ENCODE results near the gene ARHGEF39.

Gene ARHGEF39

GRCh38 chr9:35664531-35665470 lies at the start of gene ARHGEF39:
Gene ARHGEF39, minus strand, starts transcription at chr9:35665195. Its CDS starts 26 bp downstream, at chr9:35665169.
- peak; percentile 62 for DNase-seq

GRCh38 chr9:35714123-35714522 lies 49.1 kb upstream of the ARHGEF39 start:
- DNase-seq: no peak

- no peak for DNase-seq
These were observed 48.6 kb upstream of the ARHGEF39 start for GRCh38 chr9:35713578-35713977.

- no peak for DNase-seq
These were observed 47.9 kb upstream of the ARHGEF39 start for GRCh38 chr9:35712762-35713400.

- DNase-seq: no peak
These were observed 46.8 kb upstream of the ARHGEF39 start for GRCh38 chr9:35711501-35712428.

GRCh38 chr9:35710818-35711500 lies 46.0 kb upstream of the ARHGEF39 start:
- no peak for DNase-seq

- no peak for DNase-seq
These were observed 43.2 kb upstream of the ARHGEF39 start for GRCh38 chr9:35708146-35708545.

GRCh38 chr9:35706951-35707350 lies 42.0 kb upstream of the ARHGEF39 start:
- DNase-seq: no peak

- no peak for DNase-seq
These were observed 40.9 kb upstream of the ARHGEF39 start for GRCh38 chr9:35705836-35706430.

- no peak for DNase-seq
These were observed 40.4 kb upstream of the ARHGEF39 start for GRCh38 chr9:35705372-35705771.

- DNase-seq: no peak
These were observed 39.1 kb upstream of the ARHGEF39 start for GRCh38 chr9:35703906-35704672.

- DNase-seq: no peak
These were observed 37.7 kb upstream of the ARHGEF39 start for GRCh38 chr9:35702696-35703095.

- no peak for DNase-seq
These were observed 35.9 kb upstream of the ARHGEF39 start for GRCh38 chr9:35700942-35701341.

GRCh38 chr9:35700031-35700430 lies 35.0 kb upstream of the ARHGEF39 start:
- no peak for DNase-seq

- DNase-seq: no peak
These were observed 33.2 kb upstream of the ARHGEF39 start for GRCh38 chr9:35698231-35698630.

- no peak for DNase-seq
These were observed 32.5 kb upstream of the ARHGEF39 start for GRCh38 chr9:35697486-35697885.

- peak; percentile 66 for DNase-seq
These were observed 31.7 kb upstream of the ARHGEF39 start for GRCh38 chr9:35696520-35697215.

GRCh38 chr9:35695943-35696401 lies 31.0 kb upstream of the ARHGEF39 start:
- no peak for DNase-seq

GRCh38 chr9:35691757-35692301 lies 26.8 kb upstream of the ARHGEF39 start:
- no peak for DNase-seq

GRCh38 chr9:35691334-35691650 lies 26.3 kb upstream of the ARHGEF39 start:
- DNase-seq: no peak

Measured in activated T-cell treated with anti-CD3 and anti-CD28 coated beads, Interleukin-2, amount 50 U/mL, for 1 hour (primary cell).